Ovary (tissue), 9 donors: Measurements from ENCODE around the gene PJVK. TPM values are rescaled to one million over a fixed set of nuclear protein-coding genes. Genes with fewer than 3 reads are reported as not detected.
A peak's percentile ranks its signal among the peaks of the same experiment; 100 is the strongest.

Source experiments
- DNase-seq, 5 donors: peaks; one replicate each; pipeline ENCODE4 v3.0.0-alpha.2; 2019 to 2020
- H3K27ac ChIP-seq, 2 donors: fragments of 200-600 bp; one replicate each; pipeline versions ENCODE4 v1.5.1 to v1.8.0; 2019 to 2022
- H3K27me3 ChIP-seq: fragments of 200-600 bp; one replicate; pipeline ENCODE4 v1.8.0; 2022
- H3K36me3 ChIP-seq: fragments of 200-600 bp; sonication (generic); one replicate; pipeline ENCODE4 v1.5.1; 2019
- H3K4me1 ChIP-seq: one replicate; pipeline ENCODE4 v1.8.1; 2013; ENCODE audit warnings: mild to moderate bottlenecking, moderate library complexity; ENCODE audit not compliant: insufficient read depth
- H3K4me3 ChIP-seq: fragments of 200-600 bp; sonication (generic); one replicate; pipeline ENCODE4 v1.5.1; 2017
- H3K9me3 ChIP-seq, 2 donors: fragments of 200-600 bp in 1 of 2; sonication (generic) in 1 of 2; one replicate each; pipeline versions ENCODE4 v1.5.1 to v1.8.1; 2013 to 2019; ENCODE audit warnings: mild to moderate bottlenecking in 1 of 2, moderate library complexity in 1 of 2
- EP300 ChIP-seq: sonication (generic); formaldehyde crosslinking; IDR thresholded peaks from one replicate; pipeline ENCODE4 v1.6.1; 2017; ENCODE audit warnings: antibody characterized with exemption
- POLR2A ChIP-seq: fragments of 450-650 bp; IDR thresholded peaks from one replicate; pipeline ENCODE4 v1.6.1; 2017; ENCODE audit warnings: antibody characterized with exemption, mild to moderate bottlenecking, moderate library complexity
- WGBS, 3 donors: extraction: QIAGEN DNeasy Blood & Tissue Kit in 1 of 3; methylation state at CpG; one replicate each; pipeline versions ENCODE4 v1.1.5 to v1.1.7; 2013 to 2017; 5-methylcytosine and 5-hydroxymethylcytosine counted together
- intact Hi-C, 4 donors: fragments of 100-400 bp; cut with DNase I; formaldehyde crosslinking; loops; one replicate each; pipeline versions ENCODE4 v1.11.0 to v1.15.1; 2022 to 2023
- polyA plus RNA-seq, 2 donors: library from polyadenylated mRNA; stranded (reverse); fragments of 200-250 nt in 1 of 2; fragments of 350-450 nt in 1 of 2; fragmentation: Illumina TruSeq in 1 of 2; extraction: RNeasy Lipid Tissue Mini Kit (QIAGEN cat#74804) in 1 of 2; gene quantifications; one replicate each; pipeline ENCODE4 v1.2.3, GENCODE V29; 2013 to 2014
- total RNA-seq, 7 donors: library from RNA; depleted of rRNA in 2 of 7; stranded (reverse); fragments of >200 nt in 2 of 7; fragmentation: NEBNext Ultra II Directional in 3 of 7; extraction: Animal tissue kit (Norgen Biotek cat#: 25700) in 3 of 7; gene quantifications; one replicate each; pipeline versions ENCODE4 v1.1.0 to v1.2.4, GENCODE V29; 2016 to 2023
- TF ChIP-seq, protein P1 (sequence below), 3 donors: fragments of 450-650 bp in 2 of 3; fragments of 200-600 bp in 1 of 3; IDR thresholded peaks; one replicate each; pipeline versions ENCODE4 v1.5.1 to v1.8.0; 2016 to 2022; ENCODE audit warnings: antibody characterized with exemption in 3 of 3, mild to moderate bottlenecking in 1 of 3
- donor health status: DM: no; HTN: no; CAD: no; lungs with moderate emphysema.
- donor health status: DM: no; HTN: no; CAD: no.
- donor health status: Bipolar disorder and iron deficiency.
- donor health status: DM: yes; HTN: yes; CAD: no.
- donor health status: DM: no; HTN: no; CAD: no.
- donor health status: DM: yes; HTN: yes; CAD: no.

Gene PJVK
- total and polyA plus RNA-seq, 9 donors: 2.6 to 7.3 (median 5.6) TPM

DNA sequence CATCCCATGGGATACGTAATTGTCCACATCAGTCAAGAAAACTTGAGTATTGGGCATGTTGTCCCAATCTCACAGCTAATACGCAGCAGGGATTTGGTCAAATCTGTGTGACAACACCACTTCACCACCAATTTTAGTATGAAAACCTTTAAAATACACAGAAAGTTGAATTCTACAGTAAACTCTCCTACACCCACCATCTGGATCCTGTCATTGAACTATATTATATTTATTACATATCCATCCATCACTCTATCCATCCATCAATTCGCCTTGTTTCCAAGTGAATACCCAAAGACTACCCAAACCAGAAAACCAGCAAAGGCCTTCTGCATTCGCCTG is 28.1 kb downstream of the PJVK start:
- WGBS, 3 donors: 64 to 67% (median 67%) methylated on average over 4 of the region's 4 CpGs
- Histone ChIP-seq H3K27me3 (no peaks in the 10 kb centered on the region), H3K4me1 (peaks cover 11% of the 10 kb centered on the region), H3K27ac (peak overlapping the region; percentile 86 to 91), H3K36me3 (no peaks in the 10 kb centered on the region), H3K9me3 (no peaks in the 10 kb centered on the region), H3K4me3 (peak overlapping the region; percentile 92)
- no peak for DNase-seq
- TF ChIP-seq POLR2A (no peak), EP300 (no peak)
- TF ChIP-seq, protein P1, sequence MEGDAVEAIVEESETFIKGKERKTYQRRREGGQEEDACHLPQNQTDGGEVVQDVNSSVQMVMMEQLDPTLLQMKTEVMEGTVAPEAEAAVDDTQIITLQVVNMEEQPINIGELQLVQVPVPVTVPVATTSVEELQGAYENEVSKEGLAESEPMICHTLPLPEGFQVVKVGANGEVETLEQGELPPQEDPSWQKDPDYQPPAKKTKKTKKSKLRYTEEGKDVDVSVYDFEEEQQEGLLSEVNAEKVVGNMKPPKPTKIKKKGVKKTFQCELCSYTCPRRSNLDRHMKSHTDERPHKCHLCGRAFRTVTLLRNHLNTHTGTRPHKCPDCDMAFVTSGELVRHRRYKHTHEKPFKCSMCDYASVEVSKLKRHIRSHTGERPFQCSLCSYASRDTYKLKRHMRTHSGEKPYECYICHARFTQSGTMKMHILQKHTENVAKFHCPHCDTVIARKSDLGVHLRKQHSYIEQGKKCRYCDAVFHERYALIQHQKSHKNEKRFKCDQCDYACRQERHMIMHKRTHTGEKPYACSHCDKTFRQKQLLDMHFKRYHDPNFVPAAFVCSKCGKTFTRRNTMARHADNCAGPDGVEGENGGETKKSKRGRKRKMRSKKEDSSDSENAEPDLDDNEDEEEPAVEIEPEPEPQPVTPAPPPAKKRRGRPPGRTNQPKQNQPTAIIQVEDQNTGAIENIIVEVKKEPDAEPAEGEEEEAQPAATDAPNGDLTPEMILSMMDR (IDR thresholded peaks at IDR 0.05): no peak
- intact Hi-C loops: loop anchor here in 1 of 4 donors (1.0 kb wide), 1 partner anchor 28 kb away; the partner anchor contains the start of genes PJVK and PRKRA

DNA sequence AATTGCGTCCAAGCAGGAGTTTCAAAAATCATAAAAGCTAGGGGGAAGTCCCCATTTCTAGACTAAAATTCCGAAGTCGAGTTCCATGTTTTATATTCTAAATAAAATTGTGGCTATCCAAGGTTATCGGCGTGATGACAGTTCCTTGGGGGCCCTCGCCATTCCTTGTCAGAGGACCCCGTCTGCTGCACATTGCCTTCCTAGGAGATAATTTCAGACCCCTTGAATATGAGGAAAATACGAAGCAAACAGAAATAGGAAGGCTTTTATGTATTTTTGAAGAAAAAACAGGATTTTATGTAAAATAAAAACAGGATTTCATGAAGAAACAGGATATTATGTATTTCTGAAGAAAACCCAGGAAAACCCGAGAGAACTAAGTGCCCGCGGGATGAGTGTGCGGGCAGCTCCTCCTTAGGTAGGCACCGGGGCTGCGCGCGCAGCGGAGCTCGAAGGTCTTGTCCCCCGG is 28.6 kb downstream of the PJVK start:
- intact Hi-C loops: loop anchor here in 2 of 4 donors (1.0 kb wide), 1 partner anchor 28 kb away; the partner anchor contains the start of genes PJVK (in 2 of the 2) and PRKRA (in 2 of the 2)
- no peaks in the 10 kb centered on the region for H3K36me3 ChIP-seq
- TF ChIP-seq, protein P1 (IDR thresholded peaks at IDR 0.05): no peak
- no peak for TF ChIP-seq POLR2A
- TF ChIP-seq EP300: no peak
- no peaks in the 10 kb centered on the region for H3K27me3 ChIP-seq
- peak overlapping the region; percentile 92 for H3K4me3 ChIP-seq
- H3K27ac ChIP-seq: peak overlapping the region; percentile 30 to 86
- peaks cover 15% of the 10 kb centered on the region for H3K4me1 ChIP-seq
- DNase-seq: no peak
- 17 to 25% (median 20%) methylated on average over 19 of the region's 19 CpGs for WGBS, 3 donors
- H3K9me3 ChIP-seq: no peaks in the 10 kb centered on the region

DNA sequence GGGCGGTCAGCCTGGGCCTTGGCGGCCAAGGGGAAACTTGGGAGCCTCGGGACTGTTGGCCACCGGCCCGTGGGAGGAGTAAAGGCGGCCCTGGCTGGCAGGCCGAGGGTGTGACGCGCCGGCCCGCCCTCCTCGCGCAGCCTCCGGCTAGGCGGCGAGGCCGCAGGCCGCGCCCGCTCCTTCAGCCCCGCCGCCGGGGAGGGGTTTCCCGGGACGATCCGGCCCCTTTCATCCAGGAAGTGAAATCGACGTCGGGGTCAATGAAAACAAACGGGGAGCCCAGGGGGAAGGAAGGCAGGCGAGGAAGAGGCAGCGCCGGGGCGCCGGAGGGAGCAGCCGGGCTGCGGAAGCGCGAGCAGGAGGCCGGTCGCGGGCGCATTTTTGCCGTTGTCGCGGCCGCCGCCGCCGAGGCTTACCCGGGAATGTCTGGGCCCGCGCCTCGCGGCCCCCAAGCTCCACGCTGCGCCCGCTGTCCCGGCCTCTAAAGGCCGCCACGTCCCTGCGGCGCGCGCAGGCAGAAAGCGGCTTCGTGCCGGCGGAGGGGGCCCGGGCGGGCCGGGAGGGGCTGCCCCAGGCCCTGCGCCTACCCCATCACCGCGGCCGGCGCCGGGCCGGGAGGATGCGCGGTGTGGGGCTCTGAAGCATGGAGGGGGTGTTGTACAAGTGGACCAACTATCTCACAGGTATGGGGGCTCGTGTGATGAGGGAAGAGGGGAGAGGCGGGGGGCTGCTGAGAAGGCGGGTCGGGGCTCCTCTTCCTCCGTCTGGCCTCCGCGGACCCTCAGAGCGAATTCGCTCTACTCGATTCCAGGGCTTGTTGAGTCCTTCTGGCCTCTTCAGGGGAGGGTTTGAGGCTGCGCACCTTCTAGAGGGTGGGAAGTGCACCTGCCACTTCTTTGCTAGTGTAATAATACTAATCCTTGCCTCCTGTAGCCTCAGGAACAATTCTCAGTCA is 29.3 kb downstream of the PJVK start, which contains the start of gene PLEKHA3:
Gene PLEKHA3 (plus strand): TSS at position 231 of the 955 bp plus-strand sequence. CDS start 413 bp downstream, at position 644.
- peak; percentile 98 to 99 (median 99) for DNase-seq
- H3K27me3 ChIP-seq: no peaks in the 10 kb centered on the region
- no peaks in the 10 kb centered on the region for H3K9me3 ChIP-seq
- peak within 1 kb of the TSS; percentile 86 to 91 for H3K27ac ChIP-seq
- intact Hi-C loops: loop anchor here in 1 of 4 donors (1.0 kb wide), 1 partner anchor 29 kb away; the partner anchor contains the start of genes PJVK and PRKRA
- WGBS, 3 donors: 0 to 1% (median 0%) methylated on average over 72 to 92 of the region's 92 CpGs
- peaks cover 15% of the 10 kb centered on the region for H3K4me1 ChIP-seq
- TF ChIP-seq, protein P1 (IDR thresholded peaks at IDR 0.05): no peak
- TF ChIP-seq POLR2A: peak; percentile 62
- peak within 1 kb of the TSS; percentile 92 for H3K4me3 ChIP-seq
- H3K36me3 ChIP-seq: no peaks in the 10 kb centered on the region

DNA sequence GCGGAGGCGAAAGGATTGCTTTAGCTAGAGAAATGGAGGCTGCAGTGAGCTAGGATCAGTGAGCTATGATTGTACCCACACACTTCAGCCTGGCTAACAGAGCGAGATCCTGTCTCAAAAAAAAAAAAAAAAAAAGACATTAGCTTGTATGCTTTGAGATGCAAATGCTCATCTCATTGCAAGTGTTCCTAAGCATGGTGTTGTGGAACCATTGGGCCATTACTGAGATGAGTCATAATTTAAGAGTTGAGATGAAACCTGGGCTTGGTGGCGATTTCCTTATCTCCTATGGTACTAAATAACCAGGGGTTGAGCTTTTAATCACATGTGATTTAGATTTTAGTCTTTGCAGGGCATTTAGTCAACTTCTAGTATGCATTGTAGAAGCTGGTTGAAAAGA is 31.3 kb downstream of the PJVK start:
- intact Hi-C loops: no loop called here
- Histone ChIP-seq H3K4me3 (no peak overlapping the region), H3K9me3 (no peaks in the 10 kb centered on the region), H3K27me3 (no peaks in the 10 kb centered on the region), H3K36me3 (no peaks in the 10 kb centered on the region), H3K4me1 (peaks cover 15% of the 10 kb centered on the region), H3K27ac (no peak overlapping the region)
- 91 to 93% (median 93%) methylated on average over 4 of the region's 4 CpGs for WGBS, 3 donors
- DNase-seq: no peak
- TF ChIP-seq EP300 (no peak), POLR2A (no peak)
- TF ChIP-seq, protein P1 (IDR thresholded peaks at IDR 0.05): no peak
